ENCODE results near the gene DDRGK1. TPM values are rescaled to one million over a fixed set of nuclear protein-coding genes. Genes with fewer than 3 reads are reported as not detected.

The DDRGK1 gene
- total and polyA plus RNA-seq, 4 donors, result 23.0 to 79.0 (median 63.2) TPM

DNA sequence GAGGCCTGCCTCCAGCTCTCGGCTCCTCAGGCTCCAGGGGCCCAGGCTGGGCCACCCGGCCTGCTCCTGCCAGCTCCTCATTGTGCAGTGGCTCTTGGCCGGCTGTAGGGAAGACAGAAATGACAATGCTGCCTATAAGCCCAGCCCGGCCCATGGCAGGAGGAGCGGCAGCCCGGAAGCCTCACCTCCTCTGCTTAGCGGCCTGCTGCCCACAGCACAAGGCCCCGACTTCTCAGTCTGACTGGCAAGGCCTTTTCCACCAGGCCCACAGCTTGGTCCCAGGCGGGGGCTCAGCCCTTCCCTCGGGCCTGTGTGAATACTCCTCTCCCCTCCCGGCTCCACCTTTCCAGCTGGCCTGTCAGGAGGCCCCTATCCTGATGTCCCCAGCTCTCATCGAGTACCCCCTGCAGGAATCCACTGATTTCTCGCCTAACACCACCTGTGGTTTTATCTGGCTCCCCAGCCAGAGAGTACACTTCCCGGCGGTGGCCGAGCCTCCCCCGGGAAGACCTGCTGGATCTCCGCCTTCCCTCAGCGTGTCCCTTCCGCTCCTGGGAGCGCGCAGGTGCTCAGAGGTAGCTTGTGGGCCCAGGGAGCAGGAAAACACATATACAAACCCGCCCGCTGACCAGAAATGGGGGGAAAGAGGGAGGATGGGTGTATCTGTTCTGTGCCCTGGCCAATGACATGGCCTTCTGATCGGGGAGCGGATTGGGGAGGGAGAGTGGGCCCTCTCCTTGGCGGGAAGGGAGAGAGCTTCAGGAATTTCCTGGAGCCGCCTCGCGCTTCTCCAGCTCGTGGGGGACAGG lies 963 bp downstream of the DDRGK1 start:
- no peaks in the 10 kb centered on the region for H3K27me3 ChIP-seq (ENCODE audit: control insufficient read depth, insufficient read depth, low read length)
- H3K9me3 ChIP-seq (ENCODE audit: control insufficient read depth, insufficient read depth, low read length), result no peaks in the 10 kb centered on the region
- peaks cover 26% of the 10 kb centered on the region for H3K4me1 ChIP-seq (ENCODE audit: control insufficient read depth, insufficient read depth, low read length)
- H3K4me3 ChIP-seq (ENCODE audit: low read depth, low read length), result peak overlapping the region; percentile 87
- H3K36me3 ChIP-seq (ENCODE audit: control insufficient read depth, insufficient read depth, low read length), result peaks cover 44% of the 10 kb centered on the region
- DNase-seq (ENCODE audit: low read depth in 4 of 6, low spot score in 6 of 6), result peak in 2 of 6 donors; percentile 16 to 54
- 11% methylated on average over 31 of the region's 31 CpGs for WGBS (ENCODE audit: insufficient coverage)
- peak overlapping the region; percentile 90 for H3K27ac ChIP-seq (ENCODE audit: low read depth, low read length)

DNA sequence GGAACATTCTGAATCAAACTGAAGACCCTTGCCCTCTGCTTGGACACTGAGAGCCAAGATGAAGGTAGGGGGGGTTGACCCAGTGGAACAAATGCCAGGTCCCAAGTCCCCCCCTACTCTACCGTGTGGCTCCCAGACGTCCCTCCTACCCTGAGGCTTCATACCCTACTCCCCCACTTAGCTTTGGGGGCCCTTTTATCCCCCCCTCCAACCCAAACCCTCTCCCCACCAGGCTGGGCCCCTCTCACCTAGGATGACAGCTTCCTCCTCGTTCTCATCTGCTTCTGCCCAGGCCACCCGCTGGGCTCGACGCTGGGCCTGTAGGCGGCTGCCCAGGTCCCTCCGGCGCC lies 1.5 kb downstream of the DDRGK1 start:
- DNase-seq (ENCODE audit: low read depth in 4 of 6, low spot score in 6 of 6), result no peak
- WGBS (ENCODE audit: insufficient coverage), result 51% methylated on average over 7 of the region's 9 CpGs
- no peak overlapping the region for H3K4me3 ChIP-seq (ENCODE audit: low read depth, low read length)

DNA sequence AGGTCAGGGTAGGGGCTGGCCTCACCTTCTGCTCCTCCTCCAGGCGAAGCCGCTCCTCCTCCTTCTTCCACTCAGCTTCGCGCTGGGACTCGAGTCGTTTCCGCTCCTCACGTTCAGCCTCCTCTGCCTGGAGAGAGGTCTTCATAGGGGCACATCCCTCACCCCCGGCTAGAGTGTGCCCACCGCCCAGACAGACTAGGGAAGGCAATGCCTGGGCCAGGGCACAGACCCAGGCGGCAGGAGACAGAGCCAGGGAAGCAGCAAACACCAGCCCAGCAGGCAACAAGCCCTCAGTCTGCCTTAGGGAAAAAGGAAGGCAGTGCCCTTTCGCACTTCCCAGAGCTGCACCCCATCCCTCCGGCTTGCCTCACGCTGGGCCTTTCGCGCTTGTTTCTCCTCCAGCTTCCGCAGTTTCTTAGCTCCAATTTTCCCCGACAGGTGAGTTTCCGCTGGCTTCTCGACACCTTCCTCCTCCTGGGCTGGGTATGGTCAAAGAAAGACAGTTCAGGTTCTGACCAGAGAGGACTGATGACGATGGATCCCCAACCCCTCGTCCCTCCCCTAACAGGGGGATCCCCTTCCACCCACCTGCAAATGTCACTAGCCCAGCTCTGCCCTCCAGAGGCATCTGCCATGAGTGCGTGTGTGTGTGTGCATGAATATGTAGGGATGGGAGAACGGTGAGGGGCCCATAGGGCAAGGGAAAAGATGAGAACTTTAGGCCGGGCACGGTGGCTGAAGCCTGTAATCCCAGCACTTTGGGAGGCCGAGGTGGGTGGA lies 4.3 kb downstream of the DDRGK1 start:
- no peaks in the 10 kb centered on the region for H3K27me3 ChIP-seq (ENCODE audit: control insufficient read depth, insufficient read depth, low read length)
- H3K4me1 ChIP-seq (ENCODE audit: control insufficient read depth, insufficient read depth, low read length), result peaks cover 21% of the 10 kb centered on the region
- 85% methylated on average over 21 of the region's 27 CpGs for WGBS (ENCODE audit: insufficient coverage)
- no peak overlapping the region for H3K27ac ChIP-seq (ENCODE audit: low read depth, low read length)
- H3K4me3 ChIP-seq (ENCODE audit: low read depth, low read length), result no peak overlapping the region
- DNase-seq (ENCODE audit: low read depth in 4 of 6, low spot score in 6 of 6), result no peak
- H3K9me3 ChIP-seq (ENCODE audit: control insufficient read depth, insufficient read depth, low read length), result no peaks in the 10 kb centered on the region
- H3K36me3 ChIP-seq (ENCODE audit: control insufficient read depth, insufficient read depth, low read length), result peaks cover 70% of the 10 kb centered on the region

More for the DNA sequence above, 1.5 kb downstream of the DDRGK1 start:
- no peaks in the 10 kb centered on the region for H3K27me3 ChIP-seq (ENCODE audit: control insufficient read depth, insufficient read depth, low read length)
- no peak overlapping the region for H3K27ac ChIP-seq (ENCODE audit: low read depth, low read length)
- peaks cover 48% of the 10 kb centered on the region for H3K36me3 ChIP-seq (ENCODE audit: control insufficient read depth, insufficient read depth, low read length)
- H3K4me1 ChIP-seq (ENCODE audit: control insufficient read depth, insufficient read depth, low read length), result peaks cover 21% of the 10 kb centered on the region
- no peaks in the 10 kb centered on the region for H3K9me3 ChIP-seq (ENCODE audit: control insufficient read depth, insufficient read depth, low read length)

DNA sequence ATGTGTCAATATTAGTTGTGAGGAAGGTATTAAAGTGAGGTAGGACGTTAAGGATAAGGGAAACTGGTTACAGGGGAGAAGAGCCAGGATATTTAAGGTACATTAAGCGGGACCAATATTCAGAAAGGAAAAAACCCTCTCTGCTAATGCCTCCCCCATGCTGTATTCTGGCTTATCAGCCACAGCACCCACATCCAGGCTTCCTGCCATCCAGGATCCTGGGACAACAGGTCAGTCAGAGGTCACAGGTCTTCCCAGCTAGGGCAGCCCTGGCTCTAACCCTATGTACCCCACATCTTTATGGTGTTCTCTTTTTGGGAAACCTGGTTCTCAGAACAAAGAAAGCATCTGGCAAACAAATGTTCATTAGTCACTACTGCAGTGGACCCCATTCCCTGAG lies 5.3 kb downstream of the DDRGK1 start:
- WGBS (ENCODE audit: insufficient coverage), result no CpG with 5 or more reads among the region's 2 CpGs
- Histone ChIP-seq H3K27me3 (ENCODE audit: control insufficient read depth, insufficient read depth, low read length) (no peaks in the 10 kb centered on the region), H3K4me1 (ENCODE audit: control insufficient read depth, insufficient read depth, low read length) (peaks cover 14% of the 10 kb centered on the region), H3K27ac (ENCODE audit: low read depth, low read length) (no peak overlapping the region), H3K9me3 (ENCODE audit: control insufficient read depth, insufficient read depth, low read length) (no peaks in the 10 kb centered on the region), H3K4me3 (ENCODE audit: low read depth, low read length) (no peak overlapping the region), H3K36me3 (ENCODE audit: control insufficient read depth, insufficient read depth, low read length) (peaks cover 80% of the 10 kb centered on the region)
- DNase-seq (ENCODE audit: low read depth in 4 of 6, low spot score in 6 of 6), result no peak

DNA sequence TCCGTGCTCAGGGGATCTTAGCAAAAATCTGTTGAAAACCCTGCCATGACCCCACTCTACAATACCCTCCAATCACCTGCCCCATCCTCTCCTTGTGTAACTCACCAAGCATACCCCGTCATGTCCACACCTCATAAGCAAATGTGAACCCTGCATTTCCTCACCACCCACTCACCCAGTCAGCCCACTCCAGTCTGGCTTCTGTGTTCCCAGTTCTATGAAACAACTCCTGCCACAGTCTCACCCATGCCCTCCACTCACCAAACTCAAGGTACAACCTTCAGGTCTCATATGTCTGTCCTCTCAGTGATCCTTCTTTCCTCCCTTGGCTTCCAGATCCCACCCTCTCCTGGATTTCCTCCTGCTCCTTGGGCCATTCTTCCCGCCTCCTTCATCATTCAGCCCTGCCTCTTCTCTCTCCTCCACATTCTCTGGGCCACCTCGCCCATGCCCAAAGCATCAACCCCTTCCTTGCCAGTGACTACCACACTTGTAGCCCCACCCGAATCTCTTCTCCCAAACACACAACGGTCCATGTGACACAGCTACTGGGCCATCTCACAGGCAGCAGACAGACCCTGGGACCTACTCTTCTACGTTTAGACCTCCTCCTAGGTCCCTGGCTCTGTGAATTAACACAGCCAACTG lies 8.8 kb downstream of the DDRGK1 start:
- Histone ChIP-seq H3K9me3 (ENCODE audit: control insufficient read depth, insufficient read depth, low read length) (no peaks in the 10 kb centered on the region), H3K27ac (ENCODE audit: low read depth, low read length) (no peak overlapping the region), H3K27me3 (ENCODE audit: control insufficient read depth, insufficient read depth, low read length) (no peaks in the 10 kb centered on the region), H3K4me1 (ENCODE audit: control insufficient read depth, insufficient read depth, low read length) (no peaks in the 10 kb centered on the region), H3K36me3 (ENCODE audit: control insufficient read depth, insufficient read depth, low read length) (peaks cover 91% of the 10 kb centered on the region), H3K4me3 (ENCODE audit: low read depth, low read length) (no peak overlapping the region)
- 85% methylated on average over 7 of the region's 7 CpGs for WGBS (ENCODE audit: insufficient coverage)
- no peak for DNase-seq (ENCODE audit: low read depth in 4 of 6, low spot score in 6 of 6)

DNA sequence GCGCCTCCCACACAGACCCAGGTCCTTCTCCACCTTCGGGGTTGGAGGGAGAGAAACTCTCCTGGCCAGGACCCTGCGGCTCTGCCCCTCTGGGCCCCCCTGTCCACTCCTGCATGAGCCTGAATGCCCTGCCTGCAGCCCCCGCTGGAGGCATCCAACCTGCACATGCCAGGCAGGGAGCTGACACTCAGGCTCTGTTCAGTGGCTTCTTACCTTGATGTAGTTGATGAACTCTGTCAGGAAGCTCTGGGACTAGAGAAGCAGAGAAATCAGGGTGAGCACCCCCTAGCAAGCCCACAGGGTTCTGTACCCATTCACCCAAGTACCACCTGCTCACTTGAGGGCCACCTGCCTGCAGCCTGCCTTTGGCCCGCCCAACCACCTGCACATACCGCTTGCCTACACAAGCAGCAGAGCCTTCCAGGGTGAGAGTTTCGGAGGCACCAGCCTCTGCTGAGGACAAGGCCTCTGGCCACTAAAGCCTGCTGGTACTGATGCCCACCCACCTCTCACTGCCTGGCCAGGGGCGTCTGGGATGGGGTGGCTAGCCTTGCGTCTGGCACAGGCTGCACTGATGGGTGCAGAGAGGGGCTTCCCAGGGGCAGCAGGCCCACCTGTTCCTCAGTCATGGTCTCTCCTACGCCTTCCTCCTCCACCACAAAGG lies 9.7 kb downstream of the DDRGK1 start:
- no peak overlapping the region for H3K27ac ChIP-seq (ENCODE audit: low read depth, low read length)
- WGBS (ENCODE audit: insufficient coverage), result 97% methylated on average over 9 of the region's 10 CpGs

DNA sequence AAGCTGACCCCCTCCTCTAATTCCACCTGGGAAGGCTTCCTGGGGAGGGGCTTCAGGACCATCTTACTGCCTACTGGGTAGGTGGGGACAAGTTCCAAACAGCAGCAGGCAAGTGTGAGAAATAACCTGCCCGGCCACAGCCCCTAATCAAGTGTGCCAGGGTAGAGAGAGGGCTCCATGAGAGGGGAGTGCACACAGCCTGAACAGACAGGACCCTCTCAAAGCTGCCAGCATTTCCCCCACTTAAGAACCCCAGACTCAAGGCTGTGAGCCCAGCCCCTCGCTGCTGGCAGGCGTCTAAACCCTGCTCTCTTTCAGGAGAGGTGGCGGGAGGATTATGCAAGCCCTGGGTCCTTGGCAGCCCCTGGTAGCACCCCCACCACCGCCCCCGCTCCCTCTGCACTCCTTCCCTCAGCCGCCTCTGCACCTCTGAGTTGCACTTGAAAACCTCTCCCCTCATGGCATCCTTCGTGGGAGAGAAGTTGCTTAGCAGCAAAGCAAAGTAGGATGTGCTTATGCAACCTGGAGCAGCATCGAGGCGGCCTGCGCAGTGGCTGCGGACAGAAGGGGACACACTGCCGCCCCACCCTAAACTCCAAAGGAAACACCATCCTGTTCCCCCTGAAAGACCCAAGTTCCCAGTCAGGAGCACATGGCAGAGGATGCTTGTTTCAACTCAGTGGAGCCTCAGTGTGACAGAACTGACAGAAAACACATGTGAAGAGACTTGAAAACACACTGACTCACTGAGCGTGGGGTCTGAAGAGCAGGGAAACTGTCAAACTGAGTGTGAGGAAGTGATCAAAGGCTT lies 10.5 kb downstream of the DDRGK1 start:
- H3K4me3 ChIP-seq (ENCODE audit: low read depth, low read length), result no peak overlapping the region
- H3K27me3 ChIP-seq (ENCODE audit: control insufficient read depth, insufficient read depth, low read length), result no peaks in the 10 kb centered on the region
- DNase-seq (ENCODE audit: low read depth in 4 of 6, low spot score in 6 of 6), result no peak
- WGBS (ENCODE audit: insufficient coverage), result 99% methylated on average over 10 of the region's 14 CpGs
- peaks cover 84% of the 10 kb centered on the region for H3K36me3 ChIP-seq (ENCODE audit: control insufficient read depth, insufficient read depth, low read length)
- H3K27ac ChIP-seq (ENCODE audit: low read depth, low read length), result no peak overlapping the region
- H3K4me1 ChIP-seq (ENCODE audit: control insufficient read depth, insufficient read depth, low read length), result no peaks in the 10 kb centered on the region
- H3K9me3 ChIP-seq (ENCODE audit: control insufficient read depth, insufficient read depth, low read length), result no peaks in the 10 kb centered on the region

More for the DNA sequence above, 9.7 kb downstream of the DDRGK1 start:
- Histone ChIP-seq H3K36me3 (ENCODE audit: control insufficient read depth, insufficient read depth, low read length) (peaks cover 91% of the 10 kb centered on the region), H3K9me3 (ENCODE audit: control insufficient read depth, insufficient read depth, low read length) (no peaks in the 10 kb centered on the region), H3K27me3 (ENCODE audit: control insufficient read depth, insufficient read depth, low read length) (no peaks in the 10 kb centered on the region), H3K4me3 (ENCODE audit: low read depth, low read length) (no peak overlapping the region), H3K4me1 (ENCODE audit: control insufficient read depth, insufficient read depth, low read length) (no peaks in the 10 kb centered on the region)
- DNase-seq (ENCODE audit: low read depth in 4 of 6, low spot score in 6 of 6), result no peak

DNA sequence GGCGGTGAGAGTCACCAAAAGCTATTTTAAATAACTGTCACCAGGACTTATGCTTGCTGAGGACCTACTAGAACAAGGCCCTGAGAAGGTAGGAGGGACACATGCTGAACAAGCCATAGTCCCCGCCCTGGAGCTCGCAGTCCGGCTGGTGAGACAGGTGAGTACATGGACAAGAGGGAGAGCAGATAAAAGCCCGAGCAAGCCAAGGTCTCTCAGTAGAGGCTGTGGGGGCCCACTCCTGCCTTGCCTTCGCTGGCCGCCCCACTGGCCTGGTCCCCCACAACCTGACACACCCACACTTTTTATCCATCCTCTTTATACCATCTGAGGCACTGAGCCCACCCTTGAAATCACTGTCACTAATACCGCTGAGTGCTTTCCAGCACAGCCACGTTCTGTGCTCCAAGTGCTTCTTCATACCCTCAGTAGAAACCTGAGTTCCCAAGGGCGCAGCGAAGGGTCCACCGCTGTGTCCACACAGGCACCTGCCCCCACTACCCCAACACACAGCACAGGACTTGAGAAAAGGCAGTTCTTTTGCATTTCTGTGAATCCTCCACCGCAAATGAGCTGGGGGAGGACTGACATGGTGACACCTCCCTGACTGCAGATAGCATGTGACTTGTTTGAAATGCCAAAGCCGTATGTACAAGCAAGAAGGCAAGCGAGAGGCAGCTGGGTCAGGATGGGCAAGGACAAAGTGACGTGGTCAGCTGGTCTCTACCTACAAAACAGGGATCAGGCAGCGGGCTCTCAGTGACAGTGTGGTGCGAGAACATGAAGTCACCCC lies 12.1 kb downstream of the DDRGK1 start:
- DNase-seq (ENCODE audit: low read depth in 4 of 6, low spot score in 6 of 6), result no peak
- no peaks in the 10 kb centered on the region for H3K27me3 ChIP-seq (ENCODE audit: control insufficient read depth, insufficient read depth, low read length)
- H3K9me3 ChIP-seq (ENCODE audit: control insufficient read depth, insufficient read depth, low read length), result no peaks in the 10 kb centered on the region
- H3K27ac ChIP-seq (ENCODE audit: low read depth, low read length), result no peak overlapping the region
- no peak overlapping the region for H3K4me3 ChIP-seq (ENCODE audit: low read depth, low read length)
- H3K4me1 ChIP-seq (ENCODE audit: control insufficient read depth, insufficient read depth, low read length), result no peaks in the 10 kb centered on the region
- H3K36me3 ChIP-seq (ENCODE audit: control insufficient read depth, insufficient read depth, low read length), result peaks cover 73% of the 10 kb centered on the region
- 95% methylated on average over 17 of the region's 18 CpGs for WGBS (ENCODE audit: insufficient coverage)

Measured in spinal cord (tissue), 10 donors.